Mesothelial cell of epicardium (in vitro differentiated cells): ENCODE data around the gene PSG7. TPM values are rescaled to one million over a fixed set of nuclear protein-coding genes. Genes with fewer than 3 reads are reported as not detected.
"Not testable (repeated sequence)": the region's sequence is repeated elsewhere in the genome, so short reads cannot be mapped to it uniquely, and the experiment has no call there.

Source experiments
- DNase-seq, 2 experiments: peaks; one replicate each; pipeline ENCODE4 v3.0.0; 2021; ENCODE audit warnings: low spot score in 2 of 2; ENCODE audit not compliant: unreplicated experiment in 2 of 2
- H3K27ac Mint-ChIP-seq: 2 replicates; pipeline ENCODE4 v1.8.0; 2021; ENCODE audit warnings: mixed read lengths
- H3K27me3 Mint-ChIP-seq: 2 replicates; pipeline ENCODE4 v1.8.0; 2021; ENCODE audit warnings: low read depth, mixed read lengths
- H3K36me3 Mint-ChIP-seq: 2 replicates; pipeline ENCODE4 v1.8.0; 2021; ENCODE audit warnings: mixed read lengths
- H3K4me1 Mint-ChIP-seq: 2 replicates; pipeline ENCODE4 v1.8.0; 2021; ENCODE audit warnings: mixed read lengths
- H3K4me3 Mint-ChIP-seq: 2 replicates; pipeline ENCODE4 v1.8.0; 2021; ENCODE audit warnings: mild to moderate bottlenecking, moderate library complexity, mixed read lengths
- H3K9me3 Mint-ChIP-seq: 2 replicates; pipeline ENCODE4 v1.8.0; 2021; ENCODE audit warnings: mixed read lengths
- total RNA-seq: library from RNA; stranded (reverse); gene quantifications from 3 replicates; pipeline ENCODE4 v1.2.1, GENCODE V29; 2021

Gene PSG7
- total RNA-seq, 1 donor from 2014 or later, result not detected

GRCh38 chr19:42874136-42874535 lies 62.9 kb downstream of the PSG7 start:
- H3K9me3 Mint-ChIP-seq, result peaks cover 63% of the 10 kb centered on the region
- H3K36me3 Mint-ChIP-seq, DNase-seq, H3K4me3 Mint-ChIP-seq, H3K27me3 Mint-ChIP-seq, H3K27ac Mint-ChIP-seq, H3K4me1 Mint-ChIP-seq: not testable (repeated sequence)

Other genes starting within 250 kb of the PSG7 start
- gene PSG3, start 196.7 kb downstream of the PSG7 start, total RNA-seq, result not detected in 3 replicates
- not detected in 3 replicates for gene PSG8, start 171.5 kb downstream of the PSG7 start, total RNA-seq
- not detected in 3 replicates for gene PSG1, start 57.5 kb downstream of the PSG7 start, total RNA-seq
- not detected in 3 replicates for gene PSG6, start 19.3 kb downstream of the PSG7 start, total RNA-seq
- not detected in 3 replicates for gene PSG11, start 89.3 kb upstream of the PSG7 start, total RNA-seq
- not detected in 3 replicates for gene PSG2, start 145.5 kb upstream of the PSG7 start, total RNA-seq
- not detected in 3 replicates for gene PSG5, start 249.3 kb upstream of the PSG7 start, total RNA-seq